ENCODE results near the gene SULF2. TPM values are rescaled to one million over a fixed set of nuclear protein-coding genes. Genes with fewer than 3 reads are reported as not detected.
A peak's percentile ranks its signal among the peaks of the same experiment; 100 is the strongest.
"Not testable (repeated sequence)": the region's sequence is repeated elsewhere in the genome, so short reads cannot be mapped to it uniquely, and the experiment has no call there.

SULF2 gene
- total RNA-seq (2014; rRNA removed; shearing (Covaris generic)): 0.09 and 2.2 TPM in 2 replicates

DNA sequence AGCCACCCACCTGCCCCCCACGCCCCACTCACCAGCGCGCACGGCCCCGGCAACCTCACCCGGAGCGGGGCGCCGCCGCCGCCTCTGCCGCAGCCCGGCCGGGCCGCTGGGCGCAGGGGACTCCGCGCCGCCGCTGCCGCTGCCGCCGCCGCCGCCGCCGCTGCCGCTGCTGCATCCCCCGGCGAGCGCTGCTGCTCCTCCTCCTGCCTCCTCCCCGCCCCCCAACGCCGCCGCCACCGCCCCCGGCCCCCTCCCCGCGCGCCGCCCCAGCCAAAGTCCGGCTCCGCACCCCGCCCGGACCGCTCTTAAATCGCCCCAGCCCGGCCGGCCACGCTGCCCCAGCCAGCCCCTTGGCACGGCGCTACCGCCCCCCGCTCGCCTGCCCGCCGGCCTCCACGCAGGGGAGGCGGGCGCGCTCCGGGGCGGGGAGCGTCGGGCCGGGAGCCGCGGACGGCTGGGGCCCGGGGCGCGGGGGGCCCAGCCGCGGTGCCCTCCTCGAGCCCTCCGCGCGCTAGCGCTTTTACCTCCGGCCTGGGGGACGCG, at the start of gene SULF2:
SULF2 (minus strand) TSS at position 171 of the 543 bp plus-strand sequence. CDS start 28,118 bp downstream, outside the sequence.
- Histone ChIP-seq H3K27me3 (replicated peaks) (peaks cover 38% of the 10 kb centered on the region), H3K27ac (no peak within 1 kb of the TSS)
- DNase-seq (ENCODE audit: low read depth in 1 of 2, low spot score in 2 of 2): no peak

DNA sequence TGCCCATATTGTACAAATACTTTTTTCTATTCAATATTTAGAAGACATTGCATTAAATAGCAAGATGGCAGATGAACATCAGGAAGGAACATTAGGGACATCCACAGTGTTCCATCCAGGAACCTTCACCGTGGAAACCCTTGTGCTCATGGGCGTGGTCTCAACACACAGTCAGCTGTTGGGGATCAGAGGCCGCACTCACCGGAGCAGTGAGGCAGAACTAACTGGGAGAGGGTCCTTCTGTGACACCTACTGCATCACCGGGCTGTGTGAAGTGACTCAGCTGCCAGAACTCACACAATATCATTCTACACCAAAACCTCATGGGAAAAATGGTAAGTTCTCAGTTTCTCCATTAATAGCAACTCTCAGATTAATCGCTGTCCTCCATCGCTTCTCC, 46.4 kb upstream of the SULF2 start:
- H3K36me3 ChIP-seq; H3K27me3 ChIP-seq (replicated peaks); H3K4me1 ChIP-seq (replicated peaks); H3K4me3 ChIP-seq; H3K9me3 ChIP-seq (replicated peaks); H3K27ac ChIP-seq; DNase-seq (ENCODE audit: low read depth in 1 of 2, low spot score in 2 of 2): not testable (repeated sequence)

More for the DNA sequence above, at the start of gene SULF2:
- Histone ChIP-seq H3K4me3 (peak within 1 kb of the TSS; percentile 29), H3K36me3 (no peaks in the 10 kb centered on the region), H3K4me1 (replicated peaks) (peaks cover 16% of the 10 kb centered on the region), H3K9me3 (replicated peaks) (no peaks in the 10 kb centered on the region)

DNA sequence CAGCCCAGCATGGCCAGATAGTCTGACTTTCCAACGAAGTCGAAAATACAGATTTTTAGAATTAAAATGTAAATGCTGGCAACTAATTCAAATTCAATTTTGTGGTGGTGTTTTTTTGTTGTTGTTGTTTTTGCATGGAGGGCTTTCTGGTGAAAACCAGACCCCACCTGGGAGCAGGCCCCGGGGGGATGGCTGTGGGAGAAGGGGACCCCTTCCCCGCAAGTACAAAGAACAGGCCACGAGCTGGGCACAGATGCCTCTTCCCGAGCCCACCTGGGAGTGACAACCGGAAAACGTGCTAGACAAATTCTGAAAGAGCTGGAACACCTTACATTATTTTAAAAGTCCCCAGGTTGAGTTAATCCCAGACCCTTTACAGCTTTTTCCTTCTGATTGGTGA, 41.4 kb upstream of the SULF2 start:
- DNase-seq (ENCODE audit: low read depth in 1 of 2, low spot score in 2 of 2); H3K27ac ChIP-seq; H3K9me3 ChIP-seq (replicated peaks): not testable (repeated sequence)

DNA sequence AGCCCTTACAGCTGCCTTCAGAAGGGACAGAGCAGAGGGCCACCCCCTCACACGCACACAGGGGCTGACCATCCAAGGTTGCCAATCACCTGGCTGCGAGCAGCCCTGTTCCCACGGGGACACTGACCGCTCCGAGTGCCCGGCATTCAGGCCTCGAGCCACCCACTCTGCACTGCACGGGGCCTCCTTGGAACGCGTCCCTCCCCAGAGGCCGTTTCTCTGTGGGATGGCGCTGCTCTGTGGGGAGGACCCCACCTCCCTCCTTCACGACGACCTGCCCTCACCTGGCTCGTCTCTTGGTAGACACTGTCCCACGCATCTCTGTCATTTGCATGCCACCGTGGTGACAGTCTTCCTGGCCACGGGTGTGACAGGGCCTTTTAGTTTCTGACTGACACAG, 40.7 kb upstream of the SULF2 start:
- DNase-seq (ENCODE audit: low read depth in 1 of 2, low spot score in 2 of 2); H3K4me3 ChIP-seq; H3K4me1 ChIP-seq (replicated peaks); H3K9me3 ChIP-seq (replicated peaks); H3K36me3 ChIP-seq; H3K27me3 ChIP-seq (replicated peaks); H3K27ac ChIP-seq: not testable (repeated sequence)

More for the DNA sequence above, 41.4 kb upstream of the SULF2 start:
- H3K27me3 ChIP-seq (replicated peaks); H3K36me3 ChIP-seq; H3K4me3 ChIP-seq; H3K4me1 ChIP-seq (replicated peaks): not testable (repeated sequence)

DNA sequence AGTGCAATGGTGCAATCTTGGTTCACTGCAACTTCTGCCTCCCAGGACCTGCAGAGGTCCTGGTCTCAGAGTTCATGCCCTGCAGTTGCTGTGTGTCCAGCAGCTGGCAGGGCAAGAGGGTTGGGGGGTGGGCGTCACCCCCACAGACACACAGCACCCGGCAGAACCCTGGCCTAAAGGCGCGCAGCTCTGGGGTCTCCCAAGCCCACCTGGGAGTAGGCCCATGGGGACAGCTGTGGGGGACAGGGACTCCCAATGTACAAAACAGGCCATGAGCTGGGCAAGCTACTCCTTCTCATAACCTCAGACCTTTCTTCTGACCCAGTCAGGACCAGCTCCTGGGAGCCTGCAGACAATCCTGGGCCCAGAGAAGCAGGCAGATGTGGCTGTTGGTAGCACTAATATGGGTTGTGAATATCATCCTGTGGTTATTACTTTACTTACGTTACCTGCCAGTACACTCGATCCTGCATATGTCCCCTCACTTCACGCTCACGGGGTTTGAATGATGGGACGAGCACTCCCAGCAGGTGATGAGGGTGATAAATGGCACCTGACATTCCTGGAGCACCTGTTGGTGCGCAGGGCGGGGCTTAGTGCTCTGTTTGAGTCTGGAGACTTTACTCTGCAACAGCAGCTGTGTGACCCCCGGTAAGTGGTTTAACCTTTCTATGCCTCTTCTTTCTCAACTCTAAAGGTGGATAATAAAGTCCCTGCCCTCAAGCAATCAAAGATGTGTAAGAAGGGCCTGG, 39.9 kb upstream of the SULF2 start:
- Histone ChIP-seq H3K9me3 (replicated peaks) (no peaks in the 10 kb centered on the region), H3K36me3 (no peaks in the 10 kb centered on the region), H3K4me1 (replicated peaks) (no peaks in the 10 kb centered on the region), H3K27me3 (replicated peaks) (no peaks in the 10 kb centered on the region), H3K4me3 (no peak overlapping the region), H3K27ac (no peak overlapping the region)
- no peak for DNase-seq (ENCODE audit: low read depth in 1 of 2, low spot score in 2 of 2)

DNA sequence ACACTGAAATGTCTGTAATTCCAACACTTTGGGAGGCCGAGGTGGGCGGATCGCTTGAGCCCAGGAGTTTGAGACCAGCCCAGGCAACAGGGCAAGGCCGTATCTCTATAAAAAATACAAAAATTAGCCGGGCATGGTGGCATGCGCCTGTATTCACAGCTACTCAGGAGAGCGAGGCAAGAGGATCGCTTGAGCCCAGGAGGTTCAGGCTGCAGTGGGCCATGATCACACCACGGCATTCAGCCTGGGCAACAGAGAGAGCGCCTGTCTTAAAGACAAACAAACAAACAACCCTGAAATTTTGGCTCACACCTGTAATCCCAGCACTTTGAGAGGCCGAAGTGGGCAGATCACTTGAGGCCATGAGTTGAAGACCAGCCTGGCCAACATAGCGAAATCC, 38.7 kb upstream of the SULF2 start:
- not testable (repeated sequence) for H3K27me3 ChIP-seq (replicated peaks); H3K36me3 ChIP-seq; H3K4me1 ChIP-seq (replicated peaks); DNase-seq (ENCODE audit: low read depth in 1 of 2, low spot score in 2 of 2); H3K27ac ChIP-seq; H3K4me3 ChIP-seq; H3K9me3 ChIP-seq (replicated peaks)

DNA sequence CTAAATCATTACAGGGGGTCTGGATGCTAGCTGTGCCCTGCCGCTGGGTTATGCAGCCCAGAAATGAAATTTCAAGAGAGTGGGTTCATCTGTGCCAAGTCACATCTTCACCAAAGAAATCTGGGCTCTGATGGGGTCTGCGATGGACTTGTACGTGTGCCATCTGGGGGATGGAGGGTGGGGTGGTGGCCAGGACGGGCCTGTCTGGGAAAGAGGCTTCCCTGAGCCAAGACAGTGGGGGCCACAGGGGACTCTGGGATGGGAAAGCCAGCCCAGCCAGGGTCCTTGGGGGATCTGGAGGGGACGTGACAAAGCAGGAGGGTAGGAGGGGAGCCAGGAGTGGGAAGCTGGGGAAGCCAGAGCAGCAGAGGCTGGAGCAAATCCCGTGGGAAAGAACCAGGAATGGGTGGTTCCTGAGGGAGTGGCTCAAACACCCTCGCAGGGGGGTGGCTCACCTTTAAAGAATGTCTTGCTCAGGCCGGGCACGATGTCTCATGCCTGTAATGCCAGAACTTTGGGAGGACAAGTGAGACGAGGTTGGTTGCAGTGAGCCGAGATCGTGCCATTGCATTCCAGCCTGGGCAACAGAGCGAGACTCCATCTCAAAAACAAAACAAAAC, 36.3 kb upstream of the SULF2 start:
- H3K36me3 ChIP-seq: no peaks in the 10 kb centered on the region
- DNase-seq (ENCODE audit: low read depth in 1 of 2, low spot score in 2 of 2): no peak
- H3K9me3 ChIP-seq (replicated peaks): no peaks in the 10 kb centered on the region
- H3K27ac ChIP-seq: no peak overlapping the region
- H3K27me3 ChIP-seq (replicated peaks): peaks cover 18% of the 10 kb centered on the region
- H3K4me3 ChIP-seq: no peak overlapping the region
- H3K4me1 ChIP-seq (replicated peaks): no peaks in the 10 kb centered on the region

DNA sequence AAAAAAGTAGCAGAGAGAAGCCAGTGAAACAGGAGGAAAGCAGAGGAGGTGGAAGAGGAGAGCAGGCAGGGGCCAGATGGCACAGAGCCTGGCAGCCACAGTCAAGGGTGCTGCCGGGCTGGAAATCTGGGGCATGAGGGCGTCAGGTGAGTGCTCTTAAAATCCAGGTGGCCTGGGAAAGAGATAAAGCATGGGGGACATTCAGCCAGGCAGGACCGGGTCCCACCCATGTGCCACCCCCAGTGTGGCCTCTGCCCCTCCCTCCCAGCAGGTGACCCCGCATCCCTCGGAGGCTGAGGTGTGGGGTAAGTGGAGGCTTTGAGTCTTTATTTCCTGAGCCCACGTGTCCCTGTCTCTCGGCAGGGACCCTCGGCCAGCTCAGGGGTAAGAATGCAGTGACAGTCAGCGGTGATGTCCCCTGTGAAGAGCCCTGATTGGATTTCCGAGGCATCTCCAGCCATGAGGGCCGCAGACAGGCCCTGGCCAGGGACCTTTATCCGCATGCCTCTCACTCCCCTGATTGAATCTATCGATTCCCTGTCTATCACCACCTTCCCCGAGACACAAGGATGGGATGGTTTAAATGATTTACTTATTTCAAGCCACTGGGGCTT, 33.8 kb upstream of the SULF2 start:
- H3K4me1 ChIP-seq (replicated peaks): no peaks in the 10 kb centered on the region
- H3K9me3 ChIP-seq (replicated peaks): no peaks in the 10 kb centered on the region
- H3K36me3 ChIP-seq: no peaks in the 10 kb centered on the region
- no peak overlapping the region for H3K27ac ChIP-seq
- DNase-seq (ENCODE audit: low read depth in 1 of 2, low spot score in 2 of 2): no peak
- no peak overlapping the region for H3K4me3 ChIP-seq
- peaks cover 22% of the 10 kb centered on the region for H3K27me3 ChIP-seq (replicated peaks)

DNA sequence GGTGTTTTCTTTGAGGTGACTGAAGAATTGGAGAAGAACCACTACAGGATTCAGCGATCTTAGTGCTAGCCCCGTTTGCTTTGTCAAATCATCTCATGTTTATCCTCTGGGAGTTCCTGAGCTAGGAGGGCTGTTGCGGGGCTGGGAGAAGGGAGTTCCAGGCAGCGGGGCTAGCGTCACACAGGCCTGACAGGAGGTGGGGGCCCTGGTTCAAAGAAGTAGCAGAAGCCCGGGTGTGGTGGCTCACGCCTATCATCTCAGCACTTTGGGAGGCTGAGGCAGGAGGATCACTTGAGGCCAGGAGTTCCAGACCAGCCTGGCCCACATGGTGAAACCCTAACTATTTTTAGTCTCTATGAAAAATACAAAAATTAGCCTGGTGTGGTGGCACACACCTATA, 33.2 kb upstream of the SULF2 start:
- H3K27me3 ChIP-seq (replicated peaks): peaks cover 25% of the 10 kb centered on the region

DNA sequence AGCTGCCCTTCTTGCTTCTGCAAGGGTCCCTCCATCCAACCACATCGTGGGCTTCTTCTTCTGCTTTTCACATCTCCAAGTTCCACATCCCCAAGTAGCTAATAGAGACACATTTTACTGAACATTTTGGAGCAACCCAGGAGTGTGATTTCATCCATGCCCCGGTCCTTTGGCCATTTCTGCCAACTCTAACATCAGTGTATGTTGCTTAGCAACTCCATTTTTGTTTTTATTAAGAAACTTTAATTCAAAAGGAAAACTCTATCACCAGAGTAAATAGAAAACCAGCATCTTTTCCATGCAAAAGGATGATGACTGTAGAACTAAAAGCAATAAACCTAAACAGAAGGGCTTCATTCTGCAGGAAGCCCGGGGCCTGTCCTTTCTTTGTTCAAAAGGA, 32.7 kb upstream of the SULF2 start:
- H3K9me3 ChIP-seq (replicated peaks): no peaks in the 10 kb centered on the region
- H3K36me3 ChIP-seq: no peaks in the 10 kb centered on the region
- peaks cover 28% of the 10 kb centered on the region for H3K27me3 ChIP-seq (replicated peaks)
- no peak overlapping the region for H3K4me3 ChIP-seq
- H3K4me1 ChIP-seq (replicated peaks): no peaks in the 10 kb centered on the region
- H3K27ac ChIP-seq: no peak overlapping the region
- DNase-seq (ENCODE audit: low read depth in 1 of 2, low spot score in 2 of 2): no peak

More for the DNA sequence above, 33.2 kb upstream of the SULF2 start:
- H3K4me3 ChIP-seq: no peak overlapping the region
- no peaks in the 10 kb centered on the region for H3K36me3 ChIP-seq
- no peaks in the 10 kb centered on the region for H3K4me1 ChIP-seq (replicated peaks)
- H3K9me3 ChIP-seq (replicated peaks): no peaks in the 10 kb centered on the region
- no peak overlapping the region for H3K27ac ChIP-seq
- no peak for DNase-seq (ENCODE audit: low read depth in 1 of 2, low spot score in 2 of 2)

DNA sequence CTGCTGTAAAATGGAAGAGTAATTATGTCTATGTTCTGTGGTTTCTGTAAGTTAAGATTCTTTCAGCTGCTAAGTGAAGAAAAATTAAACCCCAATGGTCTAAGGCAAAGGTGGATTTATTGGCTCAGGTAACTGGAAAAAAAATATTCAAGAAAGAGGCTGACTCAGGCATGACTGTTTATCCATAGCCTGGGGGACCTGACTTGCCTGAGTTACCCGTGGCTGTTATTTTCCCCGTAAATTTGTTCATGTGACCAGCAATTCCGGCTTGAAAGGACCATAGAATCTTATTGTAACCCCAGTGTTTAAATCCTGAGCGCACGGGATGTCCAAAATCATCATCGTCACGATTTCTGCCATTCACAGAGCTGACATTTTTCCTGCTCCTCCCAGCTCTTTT, 32.3 kb upstream of the SULF2 start:
- H3K4me1 ChIP-seq (replicated peaks): no peaks in the 10 kb centered on the region
- H3K9me3 ChIP-seq (replicated peaks): no peaks in the 10 kb centered on the region
- peaks cover 32% of the 10 kb centered on the region for H3K27me3 ChIP-seq (replicated peaks)
- H3K27ac ChIP-seq: no peak overlapping the region
- no peak for DNase-seq (ENCODE audit: low read depth in 1 of 2, low spot score in 2 of 2)
- H3K36me3 ChIP-seq: no peaks in the 10 kb centered on the region
- no peak overlapping the region for H3K4me3 ChIP-seq

DNA sequence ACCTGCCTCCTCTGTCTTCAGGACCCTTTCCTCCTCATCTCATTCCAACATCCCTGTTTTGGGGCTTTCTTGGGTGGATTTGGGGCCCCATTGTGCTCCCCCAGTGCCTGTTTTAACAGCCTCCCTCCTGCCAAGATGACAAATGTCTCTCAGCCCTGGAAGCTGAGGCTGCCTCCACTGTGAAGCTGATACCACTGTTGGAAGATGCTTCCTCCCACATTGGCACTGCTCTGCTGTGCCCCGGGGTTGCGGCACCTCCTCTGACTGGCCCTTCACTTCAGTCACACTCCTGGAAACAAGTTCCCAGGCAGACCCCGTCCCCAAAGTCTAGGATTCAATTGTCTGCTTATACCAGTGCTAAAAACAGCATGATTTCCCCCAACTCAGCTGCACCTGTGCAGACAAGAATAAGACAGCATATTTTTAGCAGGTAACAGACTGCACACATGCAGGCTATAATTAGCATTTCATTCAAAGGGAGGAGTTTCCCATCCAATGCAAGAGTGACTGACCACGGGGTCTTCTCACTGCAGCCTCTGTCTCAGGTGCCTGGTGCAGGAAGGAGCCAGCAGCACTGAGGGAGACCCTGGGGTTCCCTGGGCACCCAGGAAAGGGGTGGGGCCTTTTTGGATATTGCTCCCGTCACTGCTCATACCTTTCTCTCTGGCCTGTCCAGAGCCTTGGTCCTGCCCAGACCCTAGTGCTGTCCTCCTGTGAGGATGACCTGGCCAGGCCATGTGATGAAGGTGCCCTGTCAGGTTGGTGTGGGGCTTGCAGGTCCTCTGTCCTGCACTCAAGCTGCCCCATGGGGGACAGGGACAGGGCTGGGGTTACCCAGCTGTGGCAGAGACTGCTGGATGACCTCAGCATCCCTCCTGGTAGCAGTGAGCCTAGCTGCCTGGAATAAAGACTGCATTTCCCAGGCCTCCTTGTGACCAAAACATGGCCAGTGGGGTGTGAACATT, 31.5 kb upstream of the SULF2 start:
- Histone ChIP-seq H3K4me1 (replicated peaks) (no peaks in the 10 kb centered on the region), H3K9me3 (replicated peaks) (no peaks in the 10 kb centered on the region), H3K27ac (no peak overlapping the region), H3K36me3 (no peaks in the 10 kb centered on the region), H3K27me3 (replicated peaks) (peaks cover 39% of the 10 kb centered on the region), H3K4me3 (no peak overlapping the region)
- DNase-seq (ENCODE audit: low read depth in 1 of 2, low spot score in 2 of 2): no peak

DNA sequence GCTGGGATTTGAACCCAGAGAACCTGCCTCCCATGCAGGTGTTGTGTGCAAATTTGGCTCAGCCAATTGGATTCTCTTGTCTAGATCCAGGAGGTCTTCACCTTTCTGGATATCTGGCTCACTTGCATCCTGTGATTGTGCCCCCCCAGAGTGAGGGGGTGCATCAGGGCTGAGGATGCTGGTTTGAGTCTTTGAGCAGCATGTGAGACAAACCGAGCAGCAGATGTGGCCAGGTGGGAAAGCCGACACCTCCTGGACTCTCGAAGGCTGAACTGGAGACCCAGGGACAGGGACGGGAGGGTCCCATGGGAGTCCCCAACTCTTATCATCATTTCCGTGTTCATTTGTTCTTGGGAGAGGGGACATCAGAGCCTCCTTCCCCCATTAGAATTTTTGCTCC, 30.6 kb upstream of the SULF2 start:
- no peak for DNase-seq (ENCODE audit: low read depth in 1 of 2, low spot score in 2 of 2)
- Histone ChIP-seq H3K9me3 (replicated peaks) (no peaks in the 10 kb centered on the region), H3K36me3 (no peaks in the 10 kb centered on the region), H3K27ac (no peak overlapping the region), H3K4me3 (no peak overlapping the region), H3K27me3 (replicated peaks) (peaks cover 45% of the 10 kb centered on the region), H3K4me1 (replicated peaks) (no peaks in the 10 kb centered on the region)
